ENCODE data around the gene JAM3. TPM values are rescaled to one million over a fixed set of nuclear protein-coding genes. Genes with fewer than 3 reads are reported as not detected.

The JAM3 gene
- polyA plus RNA-seq = 17.6 TPM

DNA sequence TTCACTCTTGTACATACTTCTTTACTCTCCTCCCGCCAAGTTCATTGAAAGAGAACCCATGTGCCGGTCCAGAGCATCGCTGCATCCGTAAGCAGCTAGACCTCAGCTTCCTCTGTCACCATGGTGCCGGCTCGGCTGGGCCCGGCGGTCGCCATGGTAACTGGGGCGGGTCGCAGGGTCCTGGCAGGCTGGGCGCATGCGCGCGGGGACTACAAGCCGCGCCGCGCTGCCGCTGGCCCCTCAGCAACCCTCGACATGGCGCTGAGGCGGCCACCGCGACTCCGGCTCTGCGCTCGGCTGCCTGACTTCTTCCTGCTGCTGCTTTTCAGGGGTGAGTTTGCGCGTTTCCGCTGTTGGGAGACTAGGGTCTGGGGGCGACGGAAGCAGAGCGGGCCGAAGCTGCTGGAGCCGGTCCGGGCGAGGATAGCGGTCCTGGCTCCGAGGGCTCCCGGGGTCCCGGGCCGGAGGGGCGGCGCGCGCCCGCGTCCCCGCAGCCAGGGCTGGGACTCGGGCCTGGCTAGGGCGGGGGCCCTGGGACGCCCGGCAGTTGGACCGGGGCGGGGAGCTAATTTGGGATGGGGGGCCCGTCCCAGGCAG is at the start of gene JAM3:
Gene JAM3, plus strand, starts transcription at position 244 of the 597 bp plus-strand sequence. Its CDS starts 12 bp downstream, at position 256.
- peak within 1 kb of the TSS; percentile 93 to 97 (median 94) for H3K27ac Mint-ChIP-seq
- H3K36me3 Mint-ChIP-seq = no peaks in the 10 kb centered on the region
- no peaks in the 10 kb centered on the region for H3K9me3 Mint-ChIP-seq
- peaks cover 26 to 43% (median 40%) of the 10 kb centered on the region in 3 donors for H3K4me1 Mint-ChIP-seq
- peak within 1 kb of the TSS; percentile 91 to 98 (median 96) for H3K4me3 Mint-ChIP-seq
- H3K27me3 Mint-ChIP-seq = peaks cover 6% of the 10 kb centered on the region

GRCh38 chr11:134019500-134019899 is 49.4 kb upstream of the JAM3 start:
- Mint-ChIP-seq H3K27me3 (peaks cover 13% of the 10 kb centered on the region), H3K9me3 (peaks cover 0 to 5% (median 0%) of the 10 kb centered on the region in 3 donors), H3K4me3 (no peak overlapping the region), H3K36me3 (no peaks in the 10 kb centered on the region), H3K27ac (no peak overlapping the region), H3K4me1 (peaks cover 0 to 3% (median 0%) of the 10 kb centered on the region in 3 donors)

- peaks cover 0 to 3% (median 2%) of the 10 kb centered on the region in 3 donors for H3K4me1 Mint-ChIP-seq
- peaks cover 0 to 5% (median 0%) of the 10 kb centered on the region in 3 donors for H3K9me3 Mint-ChIP-seq
- H3K36me3 Mint-ChIP-seq = no peaks in the 10 kb centered on the region
- H3K27ac Mint-ChIP-seq = no peak overlapping the region
- no peak overlapping the region for H3K4me3 Mint-ChIP-seq
- peaks cover 21% of the 10 kb centered on the region for H3K27me3 Mint-ChIP-seq
Measured at GRCh38 chr11:134020598-134020997, 48.3 kb upstream of the JAM3 start.

GRCh38 chr11:134021326-134021725 is 47.5 kb upstream of the JAM3 start:
- H3K9me3 Mint-ChIP-seq = no peaks in the 10 kb centered on the region
- peaks cover 19% of the 10 kb centered on the region for H3K27me3 Mint-ChIP-seq
- no peak overlapping the region for H3K4me3 Mint-ChIP-seq
- H3K27ac Mint-ChIP-seq = no peak overlapping the region
- peaks cover 0 to 3% (median 2%) of the 10 kb centered on the region in 3 donors for H3K4me1 Mint-ChIP-seq
- no peaks in the 10 kb centered on the region for H3K36me3 Mint-ChIP-seq

GRCh38 chr11:134022748-134023147 is 46.1 kb upstream of the JAM3 start:
- Mint-ChIP-seq H3K27me3 (peaks cover 22% of the 10 kb centered on the region), H3K4me1 (peaks cover 0 to 3% (median 2%) of the 10 kb centered on the region in 3 donors), H3K36me3 (no peaks in the 10 kb centered on the region), H3K27ac (no peak overlapping the region), H3K9me3 (no peaks in the 10 kb centered on the region), H3K4me3 (no peak overlapping the region)

DNA sequence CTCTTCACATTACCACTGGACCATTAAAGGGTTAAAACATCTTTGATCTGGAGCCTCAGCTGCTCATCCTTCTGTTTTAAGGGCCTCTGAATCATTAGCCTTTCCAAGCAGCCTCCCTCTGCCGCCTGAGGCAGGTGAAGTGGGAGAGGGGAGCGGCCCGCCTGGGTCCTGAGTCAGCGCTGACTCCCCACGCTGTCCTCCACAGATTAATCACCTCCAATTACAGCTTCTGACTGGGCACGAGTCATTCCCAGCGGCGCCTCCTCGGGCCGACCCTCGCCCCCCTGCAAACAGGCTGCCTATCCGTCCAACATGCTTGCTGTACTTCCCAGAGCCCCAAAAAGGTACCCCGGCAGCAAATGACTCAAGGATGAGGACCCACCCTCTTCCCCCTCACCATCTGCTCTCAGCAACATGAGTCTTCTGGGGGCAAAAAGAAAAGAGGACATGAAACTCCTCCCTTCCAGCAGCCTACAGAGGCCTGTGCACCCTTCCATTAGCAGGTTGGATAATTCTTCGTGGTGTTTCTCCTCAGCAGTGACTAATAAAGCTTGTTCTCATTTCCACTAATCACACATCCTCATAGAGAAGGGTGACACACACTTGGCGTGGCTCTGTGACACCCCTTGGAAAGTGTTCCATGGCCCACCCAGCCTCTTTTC is 44.3 kb upstream of the JAM3 start:
- no peak overlapping the region for H3K4me3 Mint-ChIP-seq
- H3K9me3 Mint-ChIP-seq = no peaks in the 10 kb centered on the region
- H3K4me1 Mint-ChIP-seq = peaks cover 0 to 3% (median 2%) of the 10 kb centered on the region in 3 donors
- H3K27ac Mint-ChIP-seq = no peak overlapping the region
- peaks cover 23% of the 10 kb centered on the region for H3K27me3 Mint-ChIP-seq
- no peaks in the 10 kb centered on the region for H3K36me3 Mint-ChIP-seq

- Mint-ChIP-seq H3K36me3 (no peaks in the 10 kb centered on the region), H3K27ac (no peak overlapping the region), H3K4me1 (peaks cover 0 to 2% (median 0%) of the 10 kb centered on the region in 3 donors), H3K9me3 (no peaks in the 10 kb centered on the region), H3K4me3 (no peak overlapping the region), H3K27me3 (peaks cover 23% of the 10 kb centered on the region)
Measured at GRCh38 chr11:134025082-134025429, 43.8 kb upstream of the JAM3 start.

GRCh38 chr11:134026655-134027343 is 42.1 kb upstream of the JAM3 start:
- Mint-ChIP-seq H3K4me3 (no peak overlapping the region), H3K4me1 (peaks cover 0 to 2% (median 0%) of the 10 kb centered on the region in 3 donors), H3K27me3 (peaks cover 25% of the 10 kb centered on the region), H3K27ac (no peak overlapping the region), H3K9me3 (peaks cover 0 to 1% (median 0%) of the 10 kb centered on the region in 3 donors), H3K36me3 (no peaks in the 10 kb centered on the region)

GRCh38 chr11:134027671-134028070 is 41.2 kb upstream of the JAM3 start:
- peaks cover 0 to 3% (median 0%) of the 10 kb centered on the region in 3 donors for H3K9me3 Mint-ChIP-seq
- H3K4me1 Mint-ChIP-seq = peaks cover 0 to 3% (median 2%) of the 10 kb centered on the region in 3 donors
- H3K4me3 Mint-ChIP-seq = no peak overlapping the region
- no peaks in the 10 kb centered on the region for H3K36me3 Mint-ChIP-seq
- H3K27me3 Mint-ChIP-seq = peaks cover 27% of the 10 kb centered on the region
- no peak overlapping the region for H3K27ac Mint-ChIP-seq

DNA sequence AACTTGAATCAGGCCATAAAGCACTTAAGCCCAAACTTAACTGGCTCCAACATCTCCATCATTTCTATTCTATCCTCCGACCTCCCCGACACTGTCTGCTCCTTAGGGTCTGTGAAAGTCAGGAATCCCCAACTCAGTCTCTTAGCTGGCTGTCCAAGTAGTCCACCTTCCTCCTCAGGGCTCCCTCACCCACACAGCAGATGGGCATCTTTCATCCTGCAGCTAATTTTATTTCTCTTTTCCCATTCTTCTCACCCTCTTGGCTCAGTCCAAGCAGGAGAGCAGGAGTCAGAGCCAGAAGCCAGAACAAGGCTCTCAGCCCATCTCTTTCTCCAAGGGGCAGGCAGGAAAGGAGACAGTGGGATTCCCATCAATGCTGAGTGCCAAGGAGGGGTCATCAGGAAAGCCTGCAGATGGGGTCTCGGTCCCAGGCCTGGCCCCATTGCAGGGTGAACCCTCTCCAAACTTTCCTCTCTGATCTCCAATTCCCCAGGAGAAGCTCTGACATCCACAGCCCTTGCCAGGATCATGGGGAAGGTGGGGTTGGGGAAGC is 40.4 kb upstream of the JAM3 start:
- Mint-ChIP-seq H3K27ac (no peak overlapping the region), H3K4me3 (no peak overlapping the region), H3K4me1 (peaks cover 0 to 3% (median 2%) of the 10 kb centered on the region in 3 donors), H3K9me3 (peaks cover 0 to 3% (median 0%) of the 10 kb centered on the region in 3 donors), H3K36me3 (no peaks in the 10 kb centered on the region), H3K27me3 (peaks cover 34% of the 10 kb centered on the region)

- H3K27ac Mint-ChIP-seq = no peak overlapping the region
- no peaks in the 10 kb centered on the region for H3K36me3 Mint-ChIP-seq
- peaks cover 0 to 12% (median 8%) of the 10 kb centered on the region in 3 donors for H3K4me1 Mint-ChIP-seq
- no peak overlapping the region for H3K4me3 Mint-ChIP-seq
- H3K27me3 Mint-ChIP-seq = peaks cover 26% of the 10 kb centered on the region
- peaks cover 0 to 3% (median 0%) of the 10 kb centered on the region in 3 donors for H3K9me3 Mint-ChIP-seq
Measured at GRCh38 chr11:134030853-134031252, 38.0 kb upstream of the JAM3 start.

- Mint-ChIP-seq H3K27me3 (peaks cover 24% of the 10 kb centered on the region), H3K4me3 (no peak overlapping the region), H3K36me3 (no peaks in the 10 kb centered on the region), H3K27ac (peak overlapping the region in 1 of 3 donors; percentile 72), H3K4me1 (peaks cover 0 to 12% (median 8%) of the 10 kb centered on the region in 3 donors), H3K9me3 (peaks cover 0 to 3% (median 0%) of the 10 kb centered on the region in 3 donors)
Measured at GRCh38 chr11:134032043-134032442, 36.8 kb upstream of the JAM3 start.

DNA sequence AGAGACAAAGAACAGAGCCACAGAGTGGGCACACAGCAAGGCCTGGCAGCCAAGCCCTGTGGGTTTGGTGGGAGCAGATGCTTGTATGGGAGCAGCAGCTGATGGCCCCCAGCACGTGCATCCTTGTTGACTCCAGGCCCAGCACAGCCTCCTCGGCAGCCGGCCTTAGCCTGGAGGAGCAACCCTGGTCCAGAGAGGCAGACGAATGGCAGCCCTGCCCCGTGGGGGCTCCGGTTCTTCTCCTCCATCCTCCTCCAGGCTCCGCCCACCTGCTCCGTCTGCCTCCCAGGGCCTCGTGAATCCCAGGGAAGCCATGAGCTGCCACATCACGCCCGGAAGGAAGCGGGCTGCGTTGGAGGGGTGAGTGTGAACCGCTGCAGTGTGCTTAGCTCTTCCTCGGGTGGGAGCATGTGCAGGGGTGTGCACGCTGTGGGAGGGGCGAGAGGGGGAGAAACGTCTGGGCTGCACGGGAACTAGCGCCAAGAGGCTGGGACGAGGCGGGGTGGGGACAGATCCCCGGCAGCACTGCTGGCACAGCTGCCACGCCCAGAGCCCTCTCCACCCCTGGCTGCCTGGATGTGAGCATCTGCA is 36.3 kb upstream of the JAM3 start:
- Mint-ChIP-seq H3K9me3 (peaks cover 0 to 3% (median 0%) of the 10 kb centered on the region in 3 donors), H3K36me3 (no peaks in the 10 kb centered on the region), H3K4me1 (peaks cover 2 to 14% (median 11%) of the 10 kb centered on the region in 3 donors), H3K4me3 (no peak overlapping the region), H3K27me3 (peaks cover 24% of the 10 kb centered on the region), H3K27ac (no peak overlapping the region)

GRCh38 chr11:134033276-134033675 is 35.6 kb upstream of the JAM3 start:
- H3K27me3 Mint-ChIP-seq = peaks cover 20% of the 10 kb centered on the region
- peaks cover 5 to 17% (median 13%) of the 10 kb centered on the region in 3 donors for H3K4me1 Mint-ChIP-seq
- H3K4me3 Mint-ChIP-seq = peak overlapping the region in 2 of 4 donors; percentile 40 to 52
- no peaks in the 10 kb centered on the region for H3K36me3 Mint-ChIP-seq
- H3K27ac Mint-ChIP-seq = peak overlapping the region in 1 of 3 donors; percentile 60
- peaks cover 0 to 3% (median 0%) of the 10 kb centered on the region in 3 donors for H3K9me3 Mint-ChIP-seq

Measured in IgD-negative memory B cell (primary cell).